HG02759 (cell line): ENCODE results near the gene NTN5.
"Not testable (repeated sequence)": the region's sequence is repeated elsewhere in the genome, so short reads cannot be mapped to it uniquely, and the experiment has no call there.

ENCODE experiments used
- ATAC-seq: cut with Tn5 transposase; IDR thresholded peaks from one replicate; pipeline ENCODE4 v1.9.1; 2021; ENCODE audit warnings: mild to moderate bottlenecking, moderate library complexity; ENCODE audit not compliant: unreplicated experiment

NTN5 gene

DNA sequence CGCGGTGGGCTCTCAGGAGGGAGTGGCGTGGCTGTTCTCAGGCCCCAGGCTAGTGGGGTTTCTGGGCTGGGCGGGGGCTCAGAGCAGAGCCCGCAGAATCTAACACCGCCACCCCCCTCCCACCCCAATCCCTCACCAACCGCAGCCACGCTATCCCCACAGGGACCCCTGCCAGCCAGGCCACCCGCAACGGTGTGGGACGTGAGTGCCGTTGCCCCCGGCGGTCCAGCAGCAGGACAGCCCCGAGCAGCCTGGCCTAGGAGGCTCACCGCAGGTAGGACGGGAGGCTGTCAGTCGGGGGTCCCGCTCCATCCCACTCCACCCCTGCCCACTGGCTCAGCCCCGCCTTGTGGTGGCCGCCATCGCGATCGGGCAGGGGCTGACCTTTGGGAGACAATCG lies at the start of gene NTN5:
NTN5 (minus strand) TSS at position 24 of the 400 bp plus-strand sequence. CDS start 2,031 bp downstream, outside the sequence.
- ATAC-seq = no peak

DNA sequence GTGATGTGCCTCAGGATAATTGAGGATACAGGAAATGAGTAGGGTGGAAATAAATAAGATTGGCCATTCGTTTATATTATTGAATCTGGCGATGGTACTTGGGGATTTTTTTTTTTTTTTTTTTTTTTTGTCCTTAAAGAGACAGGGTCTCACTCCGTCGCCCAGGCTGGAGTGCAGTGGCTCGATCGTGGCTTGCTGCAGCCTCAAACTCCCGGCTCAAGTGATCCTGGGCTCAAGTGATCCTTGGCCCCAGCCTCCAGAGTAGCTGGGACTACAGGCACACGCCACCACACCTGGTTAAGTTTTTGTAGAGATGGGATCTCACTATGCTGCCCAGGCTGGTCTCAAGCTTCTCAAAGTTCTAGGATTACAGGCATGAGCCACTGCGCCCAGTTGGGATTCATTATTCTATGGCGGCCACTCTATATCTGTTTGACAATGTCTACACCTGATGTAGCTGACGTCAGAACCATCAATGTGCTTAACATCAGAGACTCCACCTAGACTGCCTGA lies 49.4 kb upstream of the NTN5 start:
- no peak for ATAC-seq

- peak; percentile 83 for ATAC-seq
These were observed 47.9 kb upstream of the NTN5 start for GRCh38 chr19:48720613-48721296.

- ATAC-seq = no peak
These were observed 47.4 kb upstream of the NTN5 start for GRCh38 chr19:48720251-48720612.

- no peak for ATAC-seq
These were observed 46.7 kb upstream of the NTN5 start, which contains the start of gene MAMSTR for GRCh38 chr19:48719263-48720171. Gene MAMSTR, minus strand, starts transcription at chr19:48719725. Its CDS starts 694 bp downstream, at chr19:48719031.

- no peak for ATAC-seq
These were observed 46.0 kb upstream of the NTN5 start for GRCh38 chr19:48718711-48719231.

DNA sequence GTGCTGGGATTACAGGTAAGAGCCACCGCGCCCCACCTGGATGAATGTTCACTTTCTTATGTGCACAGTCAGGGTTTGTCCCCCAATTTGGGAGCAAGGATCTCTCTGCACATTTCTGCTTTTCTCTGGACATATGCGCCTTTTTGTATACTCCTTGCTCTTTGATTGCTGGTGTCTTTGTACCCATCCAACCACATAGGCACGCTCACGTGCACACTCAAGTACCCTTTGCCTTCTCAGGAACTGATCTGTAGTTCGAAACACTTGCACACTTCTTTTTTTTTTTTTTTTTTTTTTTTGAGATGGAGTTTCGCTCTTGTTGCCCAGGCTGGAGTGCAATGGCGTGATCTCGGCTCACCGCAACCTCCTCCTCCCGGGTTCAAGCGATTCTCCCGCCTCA lies 45.3 kb upstream of the NTN5 start:
- ATAC-seq = not testable (repeated sequence)

DNA sequence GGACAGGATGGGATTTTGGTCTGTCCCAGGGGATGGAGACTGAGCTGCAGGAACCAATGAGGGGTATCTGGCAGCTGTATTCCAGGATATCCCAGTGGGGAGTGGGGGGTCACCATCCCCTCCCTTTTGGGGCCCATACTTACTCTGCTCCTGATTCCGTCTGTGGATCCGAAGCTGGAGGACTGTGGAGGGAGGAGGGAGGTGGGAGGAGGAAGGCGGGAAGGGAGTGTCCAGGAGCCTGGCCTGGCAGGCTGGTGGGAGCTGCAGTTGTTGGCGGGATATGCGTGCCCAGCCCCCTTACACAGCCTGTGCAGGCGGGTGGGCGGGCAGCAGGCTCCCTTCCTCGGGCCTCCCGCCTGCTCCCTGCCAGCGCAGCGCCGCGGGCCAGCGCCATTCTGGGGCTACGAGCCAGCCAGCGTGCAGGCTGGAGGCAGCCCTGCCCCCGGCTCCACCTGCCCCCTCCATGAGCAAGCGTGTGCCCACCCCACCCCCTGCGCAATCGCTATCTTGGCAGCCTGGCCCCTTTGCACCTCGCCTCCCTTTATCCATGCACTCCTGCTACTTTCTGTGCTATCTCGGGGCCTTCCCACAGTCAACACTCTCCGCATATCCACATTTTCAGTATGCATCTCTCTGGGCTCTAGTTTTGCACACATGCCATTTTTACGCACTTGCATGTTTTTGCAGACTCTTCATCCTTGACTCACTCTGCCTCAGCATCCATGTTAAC lies 43.9 kb upstream of the NTN5 start:
- no peak for ATAC-seq

GRCh38 chr19:48715681-48716171 lies 42.9 kb upstream of the NTN5 start:
- ATAC-seq = no peak

DNA sequence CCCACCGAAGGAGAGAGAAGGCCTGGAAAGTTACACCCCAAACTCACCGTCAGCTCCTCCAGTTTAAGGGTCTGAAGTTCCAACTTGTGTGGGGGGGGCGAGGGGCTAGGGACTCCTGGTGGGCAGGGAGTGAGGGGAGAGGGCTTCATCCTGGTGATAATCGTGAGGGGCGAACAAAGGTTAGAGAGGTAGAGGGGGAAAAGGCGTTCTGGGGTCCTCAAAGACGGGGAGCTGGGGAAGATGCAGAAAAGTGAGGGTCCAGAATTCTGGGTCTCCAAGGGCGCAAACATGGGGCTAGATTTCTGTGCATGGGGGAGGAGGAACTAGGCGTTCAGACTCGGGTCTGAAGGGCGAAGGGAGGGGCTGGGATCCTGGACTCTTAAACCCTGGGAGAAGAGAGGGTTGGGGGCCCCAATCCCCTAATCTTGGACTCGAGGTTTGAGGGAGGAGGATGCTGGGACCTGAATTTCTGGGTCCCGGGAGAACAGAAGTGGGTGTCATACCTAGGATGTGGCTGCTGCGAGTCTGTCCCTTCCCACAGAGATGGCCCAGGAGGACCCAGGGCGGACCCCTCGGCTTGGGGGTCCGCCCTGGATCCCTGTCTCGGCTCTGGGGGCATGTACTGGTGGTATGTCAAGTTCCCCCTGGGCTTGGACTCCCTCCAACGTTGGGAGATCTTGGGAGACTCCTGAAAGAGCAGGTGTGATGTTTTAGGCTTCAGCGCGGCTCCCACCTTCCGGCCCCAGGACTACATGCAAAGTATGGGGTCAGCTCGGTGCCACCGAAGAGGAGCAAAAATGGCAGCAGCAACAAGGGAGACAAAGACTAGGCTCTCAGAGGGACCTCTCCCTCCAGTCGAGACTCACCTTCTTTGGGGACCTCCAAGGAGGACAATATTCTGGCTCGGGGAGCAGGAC lies 42.2 kb upstream of the NTN5 start:
- no peak for ATAC-seq

DNA sequence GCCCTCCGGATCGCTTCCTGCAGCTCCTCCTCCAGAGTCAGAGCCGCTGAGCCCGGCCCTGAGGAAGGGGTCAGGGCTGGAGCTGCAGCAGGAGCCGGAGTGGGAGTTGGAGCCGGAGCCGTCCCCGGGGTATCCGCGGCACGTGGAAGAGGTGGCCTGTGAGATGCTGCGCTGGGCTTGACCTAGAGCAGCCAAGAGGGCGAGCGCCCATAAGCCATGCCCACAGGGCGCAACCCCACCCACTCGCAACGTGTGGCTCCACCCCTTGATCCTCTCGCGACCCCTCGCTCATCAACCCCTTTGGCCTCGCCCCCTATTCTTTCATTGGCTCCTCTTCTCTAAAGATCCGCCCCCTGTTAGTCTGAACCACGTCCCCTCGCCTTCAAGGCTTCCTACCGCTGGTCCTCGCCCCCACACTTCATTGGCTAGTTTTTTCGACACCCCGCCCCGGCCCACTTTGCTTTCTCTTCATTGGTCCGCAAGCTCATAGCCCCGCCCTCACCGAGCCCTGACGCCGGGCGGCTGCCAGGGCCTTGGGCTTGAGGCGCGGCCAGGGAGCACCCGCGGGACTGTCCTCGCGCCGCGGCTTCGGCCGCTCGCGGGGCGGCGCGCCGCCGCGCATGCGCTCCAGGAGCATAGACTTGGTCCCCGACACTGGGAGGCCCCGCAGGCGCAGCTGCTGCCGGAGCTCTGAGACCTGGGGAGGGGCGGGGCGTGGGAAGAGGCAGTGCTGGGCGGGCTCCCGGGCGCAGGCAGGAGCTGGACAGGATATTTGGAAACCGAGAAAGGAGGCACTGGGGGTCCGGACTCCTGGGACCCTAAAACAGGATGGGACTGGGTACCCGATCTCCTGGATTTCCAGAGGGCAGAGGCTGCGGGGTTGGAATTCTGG lies 41.3 kb upstream of the NTN5 start:
- ATAC-seq = peak; percentile 90

- no peak for ATAC-seq
These were observed 40.4 kb upstream of the NTN5 start for GRCh38 chr19:48713041-48713863.

GRCh38 chr19:48711106-48711662 lies 38.4 kb upstream of the NTN5 start:
- no peak for ATAC-seq

GRCh38 chr19:48708471-48708870 lies 35.7 kb upstream of the NTN5 start:
- no peak for ATAC-seq

DNA sequence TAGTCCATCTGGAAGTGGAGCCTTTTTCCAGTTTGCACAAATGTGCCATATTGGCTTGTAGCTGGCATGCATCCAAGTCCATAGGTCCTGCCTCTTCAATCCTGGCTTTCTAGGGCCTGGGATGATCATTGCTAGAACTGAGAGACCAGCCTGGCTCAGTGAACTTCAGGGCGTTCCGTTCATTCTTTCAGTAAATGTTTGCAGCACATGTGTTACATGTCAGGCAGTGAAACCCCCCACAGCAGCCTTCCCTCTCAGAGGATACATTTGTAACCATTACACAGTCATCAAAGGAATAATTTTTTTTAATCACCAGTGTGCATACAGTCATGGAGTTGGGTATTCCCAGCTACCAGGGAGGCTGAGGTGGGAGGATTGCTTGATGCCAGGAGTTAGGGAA lies 32.6 kb upstream of the NTN5 start:
- no peak for ATAC-seq

GRCh38 chr19:48703316-48703715 lies 30.5 kb upstream of the NTN5 start:
- no peak for ATAC-seq

GRCh38 chr19:48702701-48703100 lies 29.9 kb upstream of the NTN5 start:
- no peak for ATAC-seq

DNA sequence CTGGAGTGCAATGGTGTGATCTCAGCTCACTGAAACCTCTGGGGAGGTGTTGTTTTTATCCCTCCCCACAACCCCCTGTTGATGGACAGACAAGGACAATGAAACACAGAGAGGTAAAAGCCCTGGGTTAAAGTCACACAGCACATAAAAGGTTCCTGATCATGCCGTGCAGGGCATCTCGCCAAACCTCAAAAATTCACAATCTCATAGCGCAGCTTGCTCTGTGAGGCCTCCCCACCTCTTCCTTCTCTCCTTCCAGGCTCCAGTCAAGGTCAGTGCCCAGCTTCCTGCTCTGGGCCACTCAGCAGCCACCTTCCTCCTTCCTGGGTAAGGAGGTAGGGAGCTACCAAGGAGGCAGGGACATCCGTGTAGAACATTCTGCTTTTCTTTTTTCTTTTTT lies 25.2 kb upstream of the NTN5 start:
- ATAC-seq = no peak
